NCI-H526 treated with DMSO at 0.1 percent for 48 hours (cell line): ENCODE data around the gene MBNL1.
A peak's percentile ranks its signal among the peaks of the same experiment; 100 is the strongest.

Experiments used
- DNase-seq: peaks from one replicate; lab custom pipeline; 2025; lab: John Stamatoyannopoulos, UW

MBNL1 gene

DNA sequence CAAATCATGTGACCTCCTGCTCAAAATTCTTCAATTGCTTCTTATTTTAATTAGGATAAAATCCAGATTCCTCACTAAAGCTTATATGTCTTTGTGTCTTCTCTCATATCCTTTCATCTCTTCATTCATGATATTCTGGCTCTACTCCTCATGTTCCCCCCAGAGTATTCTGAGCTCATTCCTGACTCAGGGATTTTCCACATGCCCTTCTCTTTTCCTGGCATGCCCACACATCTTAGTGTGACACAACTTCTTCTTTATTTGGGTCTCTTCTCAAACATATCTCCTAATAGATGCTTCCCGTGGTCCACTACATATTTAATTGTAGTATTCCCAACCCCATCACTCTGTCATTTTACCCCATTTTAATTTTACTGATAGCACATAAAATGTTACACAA lies 15.2 kb upstream of the MBNL1 start:
- no peak for DNase-seq

DNA sequence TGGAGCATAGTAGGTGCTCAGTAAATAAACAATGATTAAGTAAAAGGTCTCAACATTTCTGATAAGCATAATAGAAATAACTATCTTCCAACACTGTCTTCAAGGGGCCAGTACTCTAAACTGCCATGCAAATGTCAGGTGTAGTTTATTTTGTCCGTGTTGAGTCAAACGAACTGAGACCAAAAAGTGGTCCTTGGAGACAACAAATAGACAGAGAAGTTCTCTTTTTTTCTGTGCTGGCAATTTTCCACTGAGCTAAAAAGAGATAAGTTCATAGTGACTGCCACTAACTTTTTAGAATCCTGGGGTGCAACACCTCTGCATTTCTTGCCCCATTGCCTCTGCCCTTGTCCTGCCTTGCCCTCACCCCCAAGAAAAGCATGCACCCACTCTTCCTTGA lies 14.7 kb upstream of the MBNL1 start:
- DNase-seq = no peak

DNA sequence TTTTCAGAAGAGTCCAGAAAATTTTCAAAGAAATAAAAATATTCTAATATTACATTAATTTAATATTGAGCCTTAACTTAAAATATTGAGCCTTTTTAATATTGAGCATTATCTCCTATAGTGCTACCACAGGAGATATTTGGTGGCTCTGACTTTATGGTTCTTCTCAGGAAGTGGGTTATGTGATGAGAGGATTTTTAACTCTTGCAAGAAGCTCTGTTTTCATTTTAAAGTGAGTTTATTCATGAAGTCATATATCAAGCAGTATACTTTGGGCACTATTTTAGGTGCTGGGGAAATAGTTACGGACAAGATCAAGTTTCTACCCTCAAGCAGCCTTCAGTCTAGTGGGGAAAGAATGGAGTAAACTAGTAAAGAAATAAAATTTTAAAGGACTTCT lies 13.4 kb upstream of the MBNL1 start:
- DNase-seq = no peak

GRCh38 chr3:152256851-152257562 lies 11.7 kb upstream of the MBNL1 start:
- no peak for DNase-seq

- DNase-seq = no peak
Observed at GRCh38 chr3:152257563-152258035, 11.1 kb upstream of the MBNL1 start.

GRCh38 chr3:152258448-152259393 lies 10.0 kb upstream of the MBNL1 start:
- no peak for DNase-seq

GRCh38 chr3:152259468-152259867 lies 9.3 kb upstream of the MBNL1 start:
- DNase-seq = no peak

GRCh38 chr3:152260026-152260425 lies 8.7 kb upstream of the MBNL1 start:
- no peak for DNase-seq

DNA sequence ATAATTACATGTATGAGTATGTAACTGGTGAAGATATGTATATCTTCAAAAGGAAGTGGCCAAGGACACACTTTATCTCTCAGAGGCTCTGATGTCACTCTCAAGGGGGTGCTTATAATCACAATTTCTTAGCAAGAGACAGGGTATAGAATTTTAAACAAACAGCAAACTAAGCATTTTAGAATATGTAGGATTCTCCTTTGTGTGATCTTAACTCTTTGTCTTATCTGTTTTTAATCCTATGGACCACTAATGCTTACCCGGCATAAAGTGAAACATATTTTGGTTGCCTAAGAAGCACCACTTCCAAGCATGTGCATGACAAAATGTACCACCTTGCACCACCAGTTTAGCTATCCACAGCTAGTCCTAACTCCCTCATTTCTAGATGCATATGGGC lies 8.2 kb upstream of the MBNL1 start:
- DNase-seq = no peak

- no peak for DNase-seq
Observed at GRCh38 chr3:152261329-152261728, 7.4 kb upstream of the MBNL1 start.

DNA sequence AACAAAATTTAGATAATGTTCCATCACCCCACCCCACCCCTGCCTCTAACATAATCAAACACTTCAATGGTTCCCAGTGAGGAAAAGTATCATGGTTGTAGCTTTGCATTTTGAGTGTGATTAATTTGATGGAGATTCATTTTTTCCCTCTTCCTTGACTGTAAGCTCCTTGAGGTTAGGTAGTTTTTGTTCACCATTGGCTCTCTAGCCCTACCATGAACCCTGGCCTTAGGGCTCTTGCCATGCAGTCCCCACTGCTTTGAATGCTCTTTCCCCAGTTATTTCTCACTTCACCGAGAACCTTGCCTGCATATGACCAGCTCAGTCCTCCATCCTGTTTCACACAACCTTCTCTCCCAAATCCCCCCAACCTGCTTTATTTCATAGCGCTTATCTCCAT lies 5.0 kb upstream of the MBNL1 start:
- DNase-seq = no peak

DNA sequence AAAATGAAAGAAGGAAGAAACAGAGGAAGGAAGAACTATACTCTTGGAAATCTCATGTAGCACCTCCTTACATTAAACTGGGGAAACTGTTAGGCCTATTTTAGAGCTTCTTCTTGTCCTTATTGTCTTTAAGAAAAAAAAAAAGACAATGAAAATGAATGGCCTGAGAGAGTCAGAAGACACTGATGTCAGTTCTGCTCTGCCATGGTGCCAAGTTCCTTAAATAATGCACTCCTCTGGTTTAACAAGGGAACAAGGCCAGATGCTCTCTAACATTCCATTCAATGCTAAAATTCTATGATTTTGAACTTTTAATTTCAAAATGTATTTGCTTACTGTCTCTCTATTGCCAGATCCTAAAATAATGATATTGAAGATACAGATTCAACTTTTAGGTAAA lies 4.4 kb upstream of the MBNL1 start:
- DNase-seq = no peak

- DNase-seq = no peak
Observed at GRCh38 chr3:152266221-152266995, 2.3 kb upstream of the MBNL1 start.

GRCh38 chr3:152267831-152268554 lies 736 bp upstream of the MBNL1 start:
- DNase-seq = no peak

- peak; percentile 92 for DNase-seq
Observed at GRCh38 chr3:152269056-152269830, 514 bp downstream of the MBNL1 start.

- DNase-seq = peak; percentile 93
Observed at GRCh38 chr3:152269831-152270734, 1.4 kb downstream of the MBNL1 start.

- DNase-seq = no peak
Observed at GRCh38 chr3:152270937-152271336, 2.2 kb downstream of the MBNL1 start.

DNA sequence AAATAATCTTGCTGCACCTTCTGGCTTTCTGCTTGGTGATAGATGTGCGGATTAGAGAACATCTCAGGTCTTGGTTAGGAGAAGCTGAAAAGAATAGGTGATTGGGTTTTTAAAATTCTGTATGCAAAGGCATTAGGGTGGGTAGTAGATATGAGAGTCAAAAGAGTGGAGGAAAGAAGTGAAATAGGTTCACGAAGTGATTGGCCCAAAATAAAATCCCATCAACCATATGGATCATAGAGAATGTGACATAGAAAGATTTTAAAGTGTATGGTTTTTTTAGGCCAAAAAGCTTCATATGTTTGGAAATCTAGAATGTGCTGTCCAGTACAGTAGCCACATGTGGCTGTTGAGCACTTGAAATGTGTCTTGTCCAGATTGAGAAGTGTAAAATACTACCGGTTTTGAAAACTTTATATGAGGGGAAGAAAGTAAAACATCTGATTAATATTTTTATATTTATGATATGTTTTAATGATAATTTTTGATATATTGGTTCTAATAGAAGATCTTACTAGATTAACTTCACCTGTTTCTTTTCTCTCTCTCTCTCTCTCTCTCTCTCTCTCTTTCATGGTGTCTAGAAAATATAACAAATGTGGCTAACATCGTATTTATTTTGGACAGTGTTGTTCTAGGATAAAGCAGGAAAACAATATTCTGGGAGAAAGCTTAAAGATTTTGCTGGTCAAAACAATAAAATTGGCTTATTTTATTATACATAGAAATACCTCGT lies 2.9 kb downstream of the MBNL1 start:
- peak; percentile 57 for DNase-seq

GRCh38 chr3:152272771-152273242 lies 4.1 kb downstream of the MBNL1 start:
- no peak for DNase-seq
